Ascending aorta (tissue), 2 donors: Measurements from ENCODE around the gene SEZ6L. TPM values are rescaled to one million over a fixed set of nuclear protein-coding genes. Genes with fewer than 3 reads are reported as not detected.

Experiments
- DNase-seq, 2 donors: peaks; one replicate each; pipeline ENCODE4 v3.0.0-alpha.2; 2019; ENCODE audit warnings: low spot score in 2 of 2
- H3K27ac ChIP-seq, 2 donors: fragments of 200-600 bp; sonication (generic); one replicate each; pipeline ENCODE4 v1.5.1; 2016 to 2017; ENCODE audit warnings: mild to moderate bottlenecking in 1 of 2
- H3K27me3 ChIP-seq: fragments of 200-600 bp; sonication (generic); one replicate; pipeline ENCODE4 v1.5.1; 2017
- H3K36me3 ChIP-seq, 2 donors: fragments of 200-600 bp; sonication (generic); one replicate each; pipeline ENCODE4 v1.5.1; 2016
- H3K4me1 ChIP-seq, 2 donors: fragments of 200-600 bp; sonication (generic); one replicate each; pipeline ENCODE4 v1.5.1; 2016 to 2017; ENCODE audit warnings: mild to moderate bottlenecking in 1 of 2
- H3K4me3 ChIP-seq, 2 donors: fragments of 200-600 bp; sonication (generic); one replicate each; pipeline ENCODE4 v1.5.1; 2016 to 2017; ENCODE audit warnings: mild to moderate bottlenecking in 1 of 2
- H3K9me3 ChIP-seq, 2 donors: fragments of 200-600 bp; sonication (generic); one replicate each; pipeline ENCODE4 v1.5.1; 2016
- CTCF ChIP-seq, 3 experiments: fragments of 200-600 bp in 2 of 3; fragments of 450-650 bp in 1 of 3; sonication (generic) in 2 of 3; IDR thresholded peaks; one replicate each; pipeline ENCODE4 v1.5.1; 2016 to 2019; ENCODE audit warnings: antibody characterized with exemption in 3 of 3, mild to moderate bottlenecking in 1 of 3, moderate library complexity in 1 of 3
- intact Hi-C: fragments of 100-400 bp; cut with DNase I; formaldehyde crosslinking; loops from one replicate; pipeline ENCODE4 v1.15.1; 2023
- total RNA-seq: library from RNA; depleted of rRNA; stranded (reverse); fragments of >200 nt; gene quantifications from one replicate; pipeline ENCODE4 v1.1.0, GENCODE V29; 2016

SEZ6L gene
- total RNA-seq, 1 donor from 2014 or later = not detected

GRCh38 chr22:26265909-26266308 is 96.6 kb downstream of the SEZ6L start:
- Histone ChIP-seq H3K27me3 (no peaks in the 10 kb centered on the region), H3K4me3 (no peak overlapping the region), H3K4me1 (no peaks in the 10 kb centered on the region), H3K9me3 (no peaks in the 10 kb centered on the region), H3K27ac (no peak overlapping the region), H3K36me3 (no peaks in the 10 kb centered on the region)
- no peak for TF ChIP-seq CTCF (IDR thresholded peaks at IDR 0.05)
- DNase-seq = no peak
- intact Hi-C loops = no loop called here

- no peak overlapping the region for H3K27ac ChIP-seq
- H3K4me1 ChIP-seq = no peaks in the 10 kb centered on the region
- no peak for TF ChIP-seq CTCF (IDR thresholded peaks at IDR 0.05)
- H3K36me3 ChIP-seq = no peaks in the 10 kb centered on the region
- no peak overlapping the region for H3K4me3 ChIP-seq
- H3K27me3 ChIP-seq = no peaks in the 10 kb centered on the region
- intact Hi-C loops = no loop called here
- H3K9me3 ChIP-seq = no peaks in the 10 kb centered on the region
- DNase-seq = no peak
These were observed 98.6 kb downstream of the SEZ6L start for GRCh38 chr22:26267856-26268255.

- no peak for TF ChIP-seq CTCF (IDR thresholded peaks at IDR 0.05)
- Histone ChIP-seq H3K27me3 (no peaks in the 10 kb centered on the region), H3K36me3 (no peaks in the 10 kb centered on the region)
These were observed 100.3 kb downstream of the SEZ6L start for GRCh38 chr22:26269572-26269971.

GRCh38 chr22:26271427-26271826 is 102.2 kb downstream of the SEZ6L start:
- H3K27me3 ChIP-seq = no peaks in the 10 kb centered on the region

More at GRCh38 chr22:26269572-26269971, 100.3 kb downstream of the SEZ6L start:
- DNase-seq = no peak
- Histone ChIP-seq H3K9me3 (no peaks in the 10 kb centered on the region), H3K27ac (no peak overlapping the region), H3K4me3 (no peak overlapping the region), H3K4me1 (no peaks in the 10 kb centered on the region)
- intact Hi-C loops = no loop called here

GRCh38 chr22:26273011-26273675 is 103.9 kb downstream of the SEZ6L start:
- DNase-seq = no peak
- Histone ChIP-seq H3K27ac (no peak overlapping the region), H3K36me3 (no peaks in the 10 kb centered on the region), H3K27me3 (no peaks in the 10 kb centered on the region), H3K4me3 (no peak overlapping the region), H3K9me3 (no peaks in the 10 kb centered on the region), H3K4me1 (no peaks in the 10 kb centered on the region)
- no peak for TF ChIP-seq CTCF (IDR thresholded peaks at IDR 0.05)
- intact Hi-C loops = no loop called here

More at GRCh38 chr22:26271427-26271826, 102.2 kb downstream of the SEZ6L start:
- Histone ChIP-seq H3K36me3 (no peaks in the 10 kb centered on the region), H3K9me3 (no peaks in the 10 kb centered on the region), H3K4me1 (no peaks in the 10 kb centered on the region), H3K27ac (no peak overlapping the region), H3K4me3 (no peak overlapping the region)
- TF ChIP-seq CTCF (IDR thresholded peaks at IDR 0.05) = no peak
- intact Hi-C loops = no loop called here
- no peak for DNase-seq
